ENCODE measurements around the gene ARHGEF26. TPM values are rescaled to one million over a fixed set of nuclear protein-coding genes. Genes with fewer than 3 reads are reported as not detected.

Gene ARHGEF26
- total and polyA plus RNA-seq, 2 experiments from 2014 or later = 9.4 to 16.9 TPM

GRCh38 chr3:154098376-154098775, 22.8 kb upstream of the ARHGEF26 start:
- no peak overlapping the region for H3K4me3 ChIP-seq
- Mint-ChIP-seq H3K9me3 (no peaks in the 10 kb centered on the region), H3K36me3 (ENCODE audit: low read depth) (no peaks in the 10 kb centered on the region), H3K27me3 (ENCODE audit: insufficient read depth, low read depth, poor library complexity) (no peaks in the 10 kb centered on the region), H3K4me3 (no peak overlapping the region), H3K4me1 (no peaks in the 10 kb centered on the region), H3K27ac (no peak overlapping the region)
- no peaks in the 10 kb centered on the region for H3K27me3 ChIP-seq (ENCODE audit: insufficient read depth)
- no peak overlapping the region for H2AFZ ChIP-seq
- H3K4me1 ChIP-seq (ENCODE audit: insufficient read depth) = no peaks in the 10 kb centered on the region
- no peaks in the 10 kb centered on the region for H3K79me2 ChIP-seq (replicated peaks; ENCODE audit: insufficient read depth)
- no peaks in the 10 kb centered on the region for H3K36me3 ChIP-seq (ENCODE audit: insufficient read depth)
- H3F3A ChIP-seq (replicated peaks; ENCODE audit: low read depth) = no peaks in the 10 kb centered on the region
- H4K20me1 ChIP-seq (replicated peaks; ENCODE audit: insufficient read depth) = no peaks in the 10 kb centered on the region
- DNase-seq (ENCODE audit: low spot score) (no peak), ATAC-seq (no peak)
- TF ChIP-seq ZNF114 (CRISPR knock-in tag; IDR thresholded peaks at IDR 0.05) = no peak
- no peak for TF ChIP-seq JUNB (IDR thresholded peaks at IDR 0.05; ENCODE audit: unreplicated experiment)
- TF ChIP-seq CREB1 (CRISPR knock-in tag; IDR thresholded peaks at IDR 0.05; ENCODE audit: low read depth) = no peak
- TF ChIP-seq ZNF462 (CRISPR knock-in tag; IDR thresholded peaks at IDR 0.05) = no peak
- TF ChIP-seq EZH2phosphoT487 (IDR thresholded peaks at IDR 0.05; ENCODE audit: unreplicated experiment) = no peak
- TF ChIP-seq REST (IDR thresholded peaks at IDR 0.05; ENCODE audit: unreplicated experiment) = no peak
- no peaks in the 10 kb centered on the region for H3K9me2 ChIP-seq (ENCODE audit: insufficient read depth)
- H3K4me2 ChIP-seq = no peak overlapping the region
- H3K27ac ChIP-seq (ENCODE audit: low read depth) = no peak overlapping the region

All from GM23338 (cell line).